Measurements from ENCODE around the gene FRAT2.
A peak's percentile ranks its signal among the peaks of the same experiment; 100 is the strongest.

Gene FRAT2

GRCh38 chr10:97314671-97315070 is 19.9 kb downstream of the FRAT2 start:
- TF ChIP-seq JUND (IDR thresholded peaks at IDR 0.05; ENCODE audit: low read depth): no peak
- no peak for DNase-seq (ENCODE audit: low read depth in 1 of 2, low spot score in 1 of 2)
- in situ Hi-C loops (cut with HindIII; ENCODE audit: low pct_unique_long_range_greater_than_20kb, low sequenced_read_pairs): no loop called here

GRCh38 chr10:97312897-97313296 is 21.6 kb downstream of the FRAT2 start:
- TF ChIP-seq JUND (IDR thresholded peaks at IDR 0.05; ENCODE audit: low read depth): no peak
- in situ Hi-C loops (cut with HindIII; ENCODE audit: low pct_unique_long_range_greater_than_20kb, low sequenced_read_pairs): no loop called here
- DNase-seq (ENCODE audit: low read depth in 1 of 2, low spot score in 1 of 2): no peak

- no peak for TF ChIP-seq JUND (IDR thresholded peaks at IDR 0.05; ENCODE audit: low read depth)
- in situ Hi-C loops (cut with HindIII; ENCODE audit: low pct_unique_long_range_greater_than_20kb, low sequenced_read_pairs): no loop called here
- no peak for DNase-seq (ENCODE audit: low read depth in 1 of 2, low spot score in 1 of 2)
Observed at GRCh38 chr10:97311111-97311626, 23.4 kb downstream of the FRAT2 start.

- no peak for DNase-seq (ENCODE audit: low read depth in 1 of 2, low spot score in 1 of 2)
- TF ChIP-seq JUND (IDR thresholded peaks at IDR 0.05; ENCODE audit: low read depth): no peak
- in situ Hi-C loops (cut with HindIII; ENCODE audit: low pct_unique_long_range_greater_than_20kb, low sequenced_read_pairs): no loop called here
Observed at GRCh38 chr10:97307866-97308780, 26.4 kb downstream of the FRAT2 start.

GRCh38 chr10:97307441-97307840 is 27.1 kb downstream of the FRAT2 start:
- no peak for TF ChIP-seq JUND (IDR thresholded peaks at IDR 0.05; ENCODE audit: low read depth)
- in situ Hi-C loops (cut with HindIII; ENCODE audit: low pct_unique_long_range_greater_than_20kb, low sequenced_read_pairs): no loop called here
- no peak for DNase-seq (ENCODE audit: low read depth in 1 of 2, low spot score in 1 of 2)

DNA sequence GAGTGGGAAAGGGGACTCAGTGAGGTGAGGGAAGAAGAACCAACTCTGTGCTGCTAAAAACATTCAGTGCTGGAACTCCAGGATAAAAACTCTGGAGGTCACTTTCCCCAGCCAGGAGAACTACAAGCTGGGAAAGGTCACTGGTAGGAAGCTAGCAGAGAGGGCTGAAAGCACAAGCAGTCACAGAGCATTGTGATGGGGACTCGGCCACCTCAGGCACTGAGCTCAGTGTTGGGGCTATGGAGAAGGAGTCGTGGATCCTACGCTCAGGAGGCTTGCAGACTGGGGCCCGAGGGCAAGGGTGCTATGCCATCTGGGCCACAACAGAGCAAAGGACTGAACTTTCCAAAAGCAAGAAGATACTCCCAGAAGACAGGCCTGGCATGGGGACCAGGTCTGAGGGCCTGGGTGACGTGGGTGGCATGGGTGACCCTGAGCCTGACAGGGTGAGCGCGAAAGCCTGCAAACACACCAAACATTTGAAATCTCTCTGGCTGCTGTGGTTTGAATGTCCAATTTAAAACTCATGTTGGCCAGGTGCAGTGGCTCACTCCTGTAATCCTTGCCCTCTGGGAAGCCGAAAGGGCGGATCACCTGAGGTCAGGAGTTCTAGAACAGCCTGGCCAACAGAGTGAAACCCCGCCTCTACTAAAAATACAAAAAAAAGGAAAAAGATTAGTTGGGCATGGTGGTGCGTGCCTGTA is 32.3 kb downstream of the FRAT2 start:
- in situ Hi-C loops (cut with HindIII; ENCODE audit: low pct_unique_long_range_greater_than_20kb, low sequenced_read_pairs): no loop called here
- DNase-seq (ENCODE audit: low read depth in 1 of 2, low spot score in 1 of 2): no peak
- no peak for TF ChIP-seq JUND (IDR thresholded peaks at IDR 0.05; ENCODE audit: low read depth)

GRCh38 chr10:97300980-97301379 is 33.5 kb downstream of the FRAT2 start:
- TF ChIP-seq JUND (IDR thresholded peaks at IDR 0.05; ENCODE audit: low read depth): no peak
- in situ Hi-C loops (cut with HindIII; ENCODE audit: low pct_unique_long_range_greater_than_20kb, low sequenced_read_pairs): no loop called here
- DNase-seq (ENCODE audit: low read depth in 1 of 2, low spot score in 1 of 2): no peak

GRCh38 chr10:97298223-97298571 is 36.3 kb downstream of the FRAT2 start:
- TF ChIP-seq JUND (IDR thresholded peaks at IDR 0.05; ENCODE audit: low read depth): no peak
- in situ Hi-C loops (cut with HindIII; ENCODE audit: low pct_unique_long_range_greater_than_20kb, low sequenced_read_pairs): no loop called here
- no peak for DNase-seq (ENCODE audit: low read depth in 1 of 2, low spot score in 1 of 2)

- no peak for DNase-seq (ENCODE audit: low read depth in 1 of 2, low spot score in 1 of 2)
- in situ Hi-C loops (cut with HindIII; ENCODE audit: low pct_unique_long_range_greater_than_20kb, low sequenced_read_pairs): no loop called here
- TF ChIP-seq JUND (IDR thresholded peaks at IDR 0.05; ENCODE audit: low read depth): no peak
Observed at GRCh38 chr10:97297556-97298222, 36.8 kb downstream of the FRAT2 start.

DNA sequence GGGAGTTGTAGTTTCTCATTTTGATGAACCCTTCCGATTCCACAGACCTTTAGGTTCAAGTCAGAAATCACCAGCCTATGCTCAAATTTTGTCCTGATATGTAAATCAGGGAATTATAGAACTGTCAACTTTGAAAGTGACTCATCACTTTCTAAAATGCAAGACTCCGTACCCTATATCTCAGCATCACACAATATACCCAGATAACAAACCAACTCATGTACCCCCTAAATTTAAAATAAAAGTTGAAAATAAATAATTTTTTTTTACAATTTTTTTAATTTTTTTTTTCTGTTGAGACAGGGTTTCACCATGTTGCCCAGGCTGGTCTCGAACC is 41.7 kb downstream of the FRAT2 start:
- TF ChIP-seq JUND (IDR thresholded peaks at IDR 0.05; ENCODE audit: low read depth): no peak
- no peak for DNase-seq (ENCODE audit: low read depth in 1 of 2, low spot score in 1 of 2)
- in situ Hi-C loops (cut with HindIII; ENCODE audit: low pct_unique_long_range_greater_than_20kb, low sequenced_read_pairs): no loop called here

GRCh38 chr10:97292097-97292861 is 42.2 kb downstream of the FRAT2 start, which contains the start of gene ARHGAP19:
Gene ARHGAP19, minus strand, starts transcription at chr10:97292637. Its CDS starts 10 bp downstream, at chr10:97292627.
- TF ChIP-seq JUND (IDR thresholded peaks at IDR 0.05; ENCODE audit: low read depth): no peak
- peak; percentile 94 to 100 for DNase-seq (ENCODE audit: low read depth in 1 of 2, low spot score in 1 of 2)
- in situ Hi-C loops (cut with HindIII; ENCODE audit: low pct_unique_long_range_greater_than_20kb, low sequenced_read_pairs): no loop called here
